CD4-positive, alpha-beta T cell treated with Interleukin-4 for 4 hours (primary cell): ENCODE measurements around the gene CPSF4.

Source experiments
- DNase-seq: peaks from one replicate; pipeline ENCODE4 v3.0.0-alpha.2; 2020

CPSF4 gene

GRCh38 chr7:99449326-99449725, 10.6 kb downstream of the CPSF4 start:
- DNase-seq, result no peak

- DNase-seq, result no peak
Observed at GRCh38 chr7:99451936-99452335, 13.2 kb downstream of the CPSF4 start.

- no peak for DNase-seq
Observed at GRCh38 chr7:99452541-99452940, 13.8 kb downstream of the CPSF4 start.

- DNase-seq, result no peak
Observed at GRCh38 chr7:99453105-99453504, 14.4 kb downstream of the CPSF4 start.

- DNase-seq, result no peak
Observed at GRCh38 chr7:99455874-99456273, 17.1 kb downstream of the CPSF4 start.

- DNase-seq, result no peak
Observed at GRCh38 chr7:99456288-99456687, 17.5 kb downstream of the CPSF4 start.

GRCh38 chr7:99457050-99457649, 18.4 kb downstream of the CPSF4 start:
- no peak for DNase-seq

- no peak for DNase-seq
Observed at GRCh38 chr7:99457650-99458493, 19.1 kb downstream of the CPSF4 start.

GRCh38 chr7:99459087-99459486, 20.3 kb downstream of the CPSF4 start:
- no peak for DNase-seq

- DNase-seq, result no peak
Observed at GRCh38 chr7:99460651-99461050, 21.9 kb downstream of the CPSF4 start.

- no peak for DNase-seq
Observed at GRCh38 chr7:99461221-99461620, 22.5 kb downstream of the CPSF4 start.

- DNase-seq, result no peak
Observed at GRCh38 chr7:99465421-99465768, 26.7 kb downstream of the CPSF4 start.

GRCh38 chr7:99468336-99468918, 29.7 kb downstream of the CPSF4 start:
- no peak for DNase-seq

GRCh38 chr7:99469381-99470065, 30.8 kb downstream of the CPSF4 start:
- DNase-seq, result no peak

GRCh38 chr7:99472561-99473314, 34.0 kb downstream of the CPSF4 start, which contains the start of gene ZNF789:
ZNF789 (plus strand) TSS chr7:99472890; CDS start chr7:99476457, 3,567 bp downstream.
- DNase-seq, result peak; percentile 98

- DNase-seq, result peak; percentile 24
Observed at GRCh38 chr7:99473315-99473596, 34.5 kb downstream of the CPSF4 start.

- DNase-seq, result no peak
Observed at GRCh38 chr7:99476107-99476506, 37.4 kb downstream of the CPSF4 start.

- no peak for DNase-seq
Observed at GRCh38 chr7:99478464-99479440, 40.0 kb downstream of the CPSF4 start.

GRCh38 chr7:99485094-99485493, 46.4 kb downstream of the CPSF4 start:
- no peak for DNase-seq

- no peak for DNase-seq
Observed at GRCh38 chr7:99489235-99489634, 50.5 kb downstream of the CPSF4 start.

- no peak for DNase-seq
Observed at GRCh38 chr7:99490878-99491277, 52.1 kb downstream of the CPSF4 start.

- no peak for DNase-seq
Observed at GRCh38 chr7:99493823-99494222, 55.1 kb downstream of the CPSF4 start.
